HG03108 (cell line): ENCODE measurements around the gene RIN1.
"Not testable (repeated sequence)": the region's sequence is repeated elsewhere in the genome, so short reads cannot be mapped to it uniquely, and the experiment has no call there.

Experiments used
- ATAC-seq: cut with Tn5 transposase; IDR thresholded peaks from one replicate; pipeline ENCODE4 v1.9.1; 2021; ENCODE audit warnings: moderate library complexity; ENCODE audit not compliant: unreplicated experiment

Gene RIN1

DNA sequence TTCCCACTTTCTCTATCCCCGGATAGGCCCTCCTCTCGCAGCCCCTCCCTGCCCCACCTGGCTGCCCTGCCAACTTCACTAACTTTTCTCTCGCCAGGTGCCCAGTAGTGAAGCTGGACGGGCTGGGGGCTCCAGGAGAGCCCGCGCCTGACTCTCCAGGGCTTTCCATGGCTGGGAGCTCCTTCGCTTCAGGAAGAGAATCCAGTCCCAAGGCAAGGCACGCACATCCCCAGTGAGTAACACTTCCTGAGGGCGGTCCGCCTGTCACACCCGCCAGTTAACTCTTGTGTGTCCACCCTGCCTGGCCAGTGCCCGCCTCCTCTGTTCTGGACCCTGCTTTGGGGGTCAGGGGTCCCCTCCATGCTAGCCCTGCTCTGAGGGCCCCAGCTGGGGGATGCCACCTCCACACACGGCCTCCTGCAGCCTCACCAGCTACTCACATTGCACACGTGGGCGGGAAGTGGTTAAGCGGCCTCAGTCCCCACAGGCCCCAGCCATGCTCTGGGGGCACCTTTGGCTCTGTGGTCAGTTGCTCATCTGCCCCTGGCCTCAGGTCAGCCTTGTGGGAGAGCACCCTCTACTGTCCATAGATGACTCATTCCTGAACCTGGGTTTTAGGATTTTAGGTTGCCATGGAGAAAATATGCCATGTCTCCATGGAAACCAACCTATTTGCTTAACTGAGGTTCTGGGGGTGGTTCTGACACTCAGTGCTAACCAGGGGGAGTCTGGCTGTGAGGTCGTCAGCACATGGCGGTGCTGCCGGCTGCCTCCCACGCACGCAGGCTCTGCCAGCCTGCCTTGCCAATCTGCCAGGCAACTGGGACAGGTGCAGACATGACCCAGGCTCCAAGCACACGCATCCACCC, at the start of gene RIN1:
Gene RIN1 (minus strand): TSS at position 201 of the 869 bp plus-strand sequence. CDS start 32 bp downstream, at position 169.
- ATAC-seq = peak; percentile 69

DNA sequence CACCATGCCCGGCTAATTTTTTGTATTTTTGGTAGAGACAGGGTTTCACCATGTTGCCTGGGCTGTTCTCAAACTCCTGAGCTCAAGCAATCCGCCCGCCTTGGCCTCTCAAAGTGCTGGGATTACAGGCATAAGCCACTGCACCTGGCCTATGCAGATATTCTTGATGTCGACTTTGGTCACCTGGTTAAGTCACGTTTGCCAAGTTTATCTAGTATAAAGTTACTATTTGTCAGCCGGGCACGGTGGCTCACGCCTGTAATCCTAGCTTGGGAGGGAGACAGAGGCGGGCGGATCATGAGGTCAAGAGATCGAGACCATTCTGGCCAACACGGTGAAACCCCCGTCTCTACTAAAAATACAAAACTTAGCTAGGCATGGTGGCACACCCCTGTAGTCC, 48.1 kb upstream of the RIN1 start:
- ATAC-seq = not testable (repeated sequence)

- ATAC-seq = not testable (repeated sequence)
Observed at GRCh38 chr11:66380264-66380663, 44.0 kb upstream of the RIN1 start.

- ATAC-seq = not testable (repeated sequence)
Observed at GRCh38 chr11:66373690-66374287, 37.6 kb upstream of the RIN1 start.

DNA sequence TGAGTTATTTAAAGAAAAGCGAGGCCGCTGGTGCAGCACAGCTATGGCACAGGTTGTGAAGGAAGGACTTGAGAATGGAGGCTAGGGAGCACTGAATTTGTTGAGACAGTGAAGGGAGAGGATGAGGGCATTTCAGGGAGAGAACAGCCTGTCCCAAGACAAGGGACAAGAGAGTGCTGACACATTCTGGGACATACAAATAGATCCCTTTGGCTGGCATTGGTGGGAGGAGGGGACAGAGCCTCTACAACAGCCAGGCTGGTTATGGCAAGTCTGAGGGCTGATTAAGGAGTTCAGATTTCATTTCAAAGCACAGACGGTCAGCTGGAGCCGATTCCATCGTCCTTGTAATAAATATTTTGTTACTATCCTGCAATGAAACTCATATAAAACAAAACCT, 37.0 kb upstream of the RIN1 start:
- ATAC-seq = no peak

- ATAC-seq = peak; percentile 75
Observed at GRCh38 chr11:66371627-66372415, 35.6 kb upstream of the RIN1 start, which contains the start of gene SLC29A2. SLC29A2 (minus strand) TSS chr11:66371760; CDS start chr11:66371591, 169 bp downstream.

DNA sequence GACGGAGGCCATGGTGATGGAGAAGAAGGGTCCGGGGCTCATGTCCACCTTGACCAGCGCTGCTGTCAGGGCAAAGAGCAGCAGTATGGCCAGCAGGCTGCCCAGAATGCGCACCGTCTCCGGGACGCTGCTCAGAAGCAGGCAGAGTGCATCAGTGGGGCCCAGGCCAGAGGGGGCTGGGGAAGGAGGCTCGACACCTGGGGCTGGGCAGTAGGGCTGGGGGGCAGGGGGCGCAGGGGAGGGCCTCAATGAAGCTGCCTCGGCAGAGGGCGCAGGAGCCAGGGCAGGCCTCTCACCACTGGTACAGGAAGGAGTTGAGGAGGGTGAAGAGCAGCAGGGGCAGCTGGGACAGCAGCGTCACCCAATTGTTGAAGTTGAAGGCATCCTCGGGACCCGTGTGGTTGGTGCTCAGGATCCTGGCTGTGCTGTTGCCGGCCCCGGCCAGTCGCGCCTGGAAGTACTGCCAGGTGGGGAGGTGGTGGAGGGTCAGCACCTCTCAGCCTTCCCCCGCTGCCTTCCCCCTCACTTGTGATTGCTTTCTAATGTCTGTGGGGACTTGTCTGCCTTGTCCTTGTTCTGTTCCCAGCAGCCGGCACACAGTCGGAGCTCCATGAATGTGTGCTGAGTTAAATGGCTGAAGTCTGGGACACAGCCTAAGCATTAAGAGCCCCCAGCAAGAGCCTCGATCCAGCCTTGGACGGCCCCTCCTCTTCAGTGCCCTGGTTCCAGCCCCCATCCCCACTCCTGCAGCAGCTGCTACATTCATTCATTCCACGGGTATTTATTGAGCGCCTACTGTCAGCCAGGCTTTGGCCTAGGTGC, 33.0 kb upstream of the RIN1 start:
- ATAC-seq = no peak

DNA sequence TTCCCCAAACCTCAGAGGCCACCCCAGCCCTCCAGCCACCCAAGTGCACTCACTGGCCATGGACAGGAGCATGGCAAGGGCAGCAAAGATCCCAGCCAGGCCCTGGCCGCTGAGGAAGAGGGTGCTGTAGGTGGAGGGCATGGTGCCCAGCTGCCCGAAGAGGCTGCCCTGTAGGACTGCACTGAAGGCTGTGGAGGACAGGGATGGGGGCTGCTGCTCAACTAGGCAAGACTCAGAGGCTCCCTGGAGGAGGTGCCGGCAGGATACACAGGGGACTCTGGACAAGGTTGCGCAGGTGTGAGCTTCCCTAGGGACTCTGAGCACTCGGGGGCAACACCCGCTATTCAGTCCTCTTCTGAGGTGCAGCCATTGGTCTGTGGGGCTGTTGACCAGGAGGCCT, 32.2 kb upstream of the RIN1 start:
- no peak for ATAC-seq

DNA sequence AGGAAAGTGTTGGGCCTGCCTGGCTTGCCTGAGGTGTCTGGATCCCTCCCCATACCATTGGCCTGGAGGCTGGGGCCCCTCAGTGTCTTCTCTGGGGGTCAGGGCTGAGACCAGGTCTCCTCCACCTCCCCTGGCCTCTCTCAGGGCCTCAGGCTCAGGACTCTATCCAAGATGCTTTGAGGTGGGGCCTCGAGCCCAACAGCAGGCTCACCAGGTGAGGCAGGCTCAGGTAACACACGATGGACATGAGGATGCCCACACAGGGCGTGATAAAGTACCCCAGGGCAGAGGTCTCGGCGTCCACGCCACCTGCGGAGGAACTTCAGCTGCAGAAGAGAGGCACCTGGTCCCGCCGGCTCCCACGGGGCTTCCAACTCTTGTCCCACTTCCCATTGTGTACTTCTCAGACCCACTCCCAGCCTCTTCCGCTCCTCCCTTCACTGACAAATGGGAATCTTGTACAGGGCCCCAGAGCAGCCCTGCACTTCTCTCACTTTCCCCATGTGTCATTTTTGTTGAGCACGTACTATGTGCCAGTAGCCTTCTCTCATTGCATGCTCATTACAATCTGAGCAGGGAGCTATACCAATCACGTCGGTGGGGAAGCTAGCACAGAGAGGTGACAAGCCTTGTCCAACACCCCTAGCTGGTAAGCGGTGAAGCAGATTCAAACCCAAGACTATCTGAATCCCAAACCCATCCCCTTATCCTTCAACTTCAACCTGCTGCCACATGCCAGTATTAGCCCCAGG, 31.5 kb upstream of the RIN1 start:
- ATAC-seq = no peak

- no peak for ATAC-seq
Observed at GRCh38 chr11:66366844-66367477, 30.7 kb upstream of the RIN1 start.

GRCh38 chr11:66365711-66366619, 29.7 kb upstream of the RIN1 start:
- ATAC-seq = no peak

DNA sequence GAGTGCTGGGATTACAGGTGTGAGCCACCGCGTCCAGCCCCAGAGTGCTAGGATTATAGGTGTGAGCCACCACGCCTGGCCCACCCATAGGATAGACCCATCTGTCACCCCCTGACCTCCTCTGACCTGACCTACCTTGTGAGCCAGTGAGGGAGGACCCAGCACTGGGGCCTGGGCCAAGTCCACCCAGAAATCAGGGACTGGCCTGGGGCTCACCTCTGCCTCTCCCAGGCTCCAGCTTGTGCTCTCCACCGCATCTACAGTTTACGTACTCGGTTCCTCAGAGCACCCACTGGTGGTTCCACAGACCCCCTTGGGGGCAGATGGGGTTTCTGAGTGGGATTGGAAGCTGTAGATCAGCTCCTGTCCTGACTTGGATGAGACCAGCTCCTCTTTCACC, 28.9 kb upstream of the RIN1 start:
- no peak for ATAC-seq

DNA sequence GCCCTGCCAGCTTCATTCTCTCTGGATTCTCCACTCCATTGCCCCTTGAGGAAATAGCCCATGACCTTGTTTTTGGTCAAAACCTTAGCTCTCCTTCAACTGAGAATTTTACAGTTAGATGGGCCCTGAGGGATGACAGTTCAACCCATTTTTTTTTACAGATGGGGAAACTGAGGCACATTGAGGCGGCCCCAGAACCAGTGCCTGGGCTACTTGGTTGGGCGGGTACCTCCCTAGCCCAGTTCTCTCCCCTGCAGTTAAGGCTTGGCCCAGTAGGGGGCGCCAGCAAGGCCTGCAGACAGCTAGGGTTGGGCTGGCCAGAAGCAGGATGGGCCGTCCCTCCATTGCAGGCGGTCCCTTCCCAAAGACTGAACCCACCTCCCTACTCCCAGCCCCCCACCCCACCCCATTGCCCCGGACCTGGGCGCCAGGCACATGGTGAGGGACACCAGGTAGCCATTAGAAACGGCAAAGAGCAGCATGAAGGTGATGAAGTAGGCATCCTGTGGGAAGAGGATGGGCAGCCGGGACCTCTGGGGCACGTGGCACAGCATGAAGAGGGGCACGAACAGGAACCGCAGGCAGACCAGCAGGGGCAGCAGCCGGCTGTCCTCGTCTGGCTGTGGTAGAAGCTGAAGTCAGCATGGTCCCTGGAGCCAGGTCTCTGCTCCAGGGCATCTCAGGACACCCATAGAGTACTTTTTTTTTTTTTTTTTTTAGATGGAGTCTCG, 27.7 kb upstream of the RIN1 start:
- no peak for ATAC-seq

GRCh38 chr11:66363187-66363601, 27.0 kb upstream of the RIN1 start:
- no peak for ATAC-seq

- no peak for ATAC-seq
Observed at GRCh38 chr11:66362481-66363147, 26.4 kb upstream of the RIN1 start.

DNA sequence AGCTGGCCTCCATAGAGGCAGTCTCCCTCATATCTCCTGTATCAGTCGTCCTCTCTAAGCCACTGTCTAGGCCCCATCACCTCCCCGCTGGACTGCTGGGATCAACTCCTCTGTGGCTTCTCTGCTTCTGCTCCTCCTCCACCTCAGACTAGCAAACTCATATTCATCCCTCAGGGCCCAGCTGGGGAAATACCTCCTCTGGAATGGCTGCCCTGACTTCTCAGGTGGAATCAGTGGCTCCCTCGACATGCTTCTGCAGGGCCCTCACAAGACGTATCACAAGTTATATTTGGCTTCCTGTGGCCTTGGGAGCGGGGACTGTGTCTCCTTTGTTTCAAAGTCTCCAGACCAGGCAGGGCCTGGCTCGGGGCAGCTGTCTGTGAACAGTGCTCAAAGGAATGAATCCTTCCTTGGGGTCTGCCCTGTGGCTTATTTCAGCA, 25.3 kb upstream of the RIN1 start:
- ATAC-seq = no peak
